ENCODE data around the gene RBMS3. TPM values are rescaled to one million over a fixed set of nuclear protein-coding genes. Genes with fewer than 3 reads are reported as not detected.

The RBMS3 gene
- total and polyA plus RNA-seq, 2 experiments from 2014 or later: 3.2 to 7.4 TPM

DNA sequence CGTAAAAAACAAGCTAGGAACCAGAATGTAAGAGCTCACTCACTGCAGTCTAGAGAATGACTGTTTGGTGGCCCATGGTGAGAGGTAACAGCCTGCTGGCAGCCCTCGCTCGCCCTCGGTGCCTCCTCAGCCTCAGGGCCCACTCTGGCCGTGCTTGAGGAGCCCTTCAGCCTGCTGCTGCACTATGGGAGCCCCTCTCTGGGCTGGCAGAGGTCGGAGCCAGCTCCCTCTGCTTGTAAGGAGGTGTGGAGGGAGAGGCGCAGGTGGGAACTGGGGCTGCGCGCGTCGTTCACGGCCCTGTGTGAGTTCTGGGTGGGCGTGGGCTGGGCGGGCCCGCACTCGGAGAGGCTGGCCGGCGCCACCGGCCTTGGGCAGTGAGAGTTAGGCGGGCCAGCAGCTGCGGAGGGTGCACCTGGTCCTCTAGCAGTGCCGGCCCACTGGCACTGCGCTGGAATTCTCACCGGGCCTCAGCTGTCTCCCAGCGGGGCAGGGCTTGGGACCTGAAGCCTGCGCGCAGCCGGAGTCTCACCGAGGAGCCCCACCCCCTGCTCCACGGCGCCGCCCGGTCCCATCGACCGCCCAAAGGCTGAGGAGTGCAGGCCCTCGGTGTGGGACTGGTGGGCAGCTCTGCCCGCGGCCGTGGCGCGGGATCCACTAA, 420.6 kb downstream of the RBMS3 start (continued):
- TF ChIP-seq, protein P1, sequence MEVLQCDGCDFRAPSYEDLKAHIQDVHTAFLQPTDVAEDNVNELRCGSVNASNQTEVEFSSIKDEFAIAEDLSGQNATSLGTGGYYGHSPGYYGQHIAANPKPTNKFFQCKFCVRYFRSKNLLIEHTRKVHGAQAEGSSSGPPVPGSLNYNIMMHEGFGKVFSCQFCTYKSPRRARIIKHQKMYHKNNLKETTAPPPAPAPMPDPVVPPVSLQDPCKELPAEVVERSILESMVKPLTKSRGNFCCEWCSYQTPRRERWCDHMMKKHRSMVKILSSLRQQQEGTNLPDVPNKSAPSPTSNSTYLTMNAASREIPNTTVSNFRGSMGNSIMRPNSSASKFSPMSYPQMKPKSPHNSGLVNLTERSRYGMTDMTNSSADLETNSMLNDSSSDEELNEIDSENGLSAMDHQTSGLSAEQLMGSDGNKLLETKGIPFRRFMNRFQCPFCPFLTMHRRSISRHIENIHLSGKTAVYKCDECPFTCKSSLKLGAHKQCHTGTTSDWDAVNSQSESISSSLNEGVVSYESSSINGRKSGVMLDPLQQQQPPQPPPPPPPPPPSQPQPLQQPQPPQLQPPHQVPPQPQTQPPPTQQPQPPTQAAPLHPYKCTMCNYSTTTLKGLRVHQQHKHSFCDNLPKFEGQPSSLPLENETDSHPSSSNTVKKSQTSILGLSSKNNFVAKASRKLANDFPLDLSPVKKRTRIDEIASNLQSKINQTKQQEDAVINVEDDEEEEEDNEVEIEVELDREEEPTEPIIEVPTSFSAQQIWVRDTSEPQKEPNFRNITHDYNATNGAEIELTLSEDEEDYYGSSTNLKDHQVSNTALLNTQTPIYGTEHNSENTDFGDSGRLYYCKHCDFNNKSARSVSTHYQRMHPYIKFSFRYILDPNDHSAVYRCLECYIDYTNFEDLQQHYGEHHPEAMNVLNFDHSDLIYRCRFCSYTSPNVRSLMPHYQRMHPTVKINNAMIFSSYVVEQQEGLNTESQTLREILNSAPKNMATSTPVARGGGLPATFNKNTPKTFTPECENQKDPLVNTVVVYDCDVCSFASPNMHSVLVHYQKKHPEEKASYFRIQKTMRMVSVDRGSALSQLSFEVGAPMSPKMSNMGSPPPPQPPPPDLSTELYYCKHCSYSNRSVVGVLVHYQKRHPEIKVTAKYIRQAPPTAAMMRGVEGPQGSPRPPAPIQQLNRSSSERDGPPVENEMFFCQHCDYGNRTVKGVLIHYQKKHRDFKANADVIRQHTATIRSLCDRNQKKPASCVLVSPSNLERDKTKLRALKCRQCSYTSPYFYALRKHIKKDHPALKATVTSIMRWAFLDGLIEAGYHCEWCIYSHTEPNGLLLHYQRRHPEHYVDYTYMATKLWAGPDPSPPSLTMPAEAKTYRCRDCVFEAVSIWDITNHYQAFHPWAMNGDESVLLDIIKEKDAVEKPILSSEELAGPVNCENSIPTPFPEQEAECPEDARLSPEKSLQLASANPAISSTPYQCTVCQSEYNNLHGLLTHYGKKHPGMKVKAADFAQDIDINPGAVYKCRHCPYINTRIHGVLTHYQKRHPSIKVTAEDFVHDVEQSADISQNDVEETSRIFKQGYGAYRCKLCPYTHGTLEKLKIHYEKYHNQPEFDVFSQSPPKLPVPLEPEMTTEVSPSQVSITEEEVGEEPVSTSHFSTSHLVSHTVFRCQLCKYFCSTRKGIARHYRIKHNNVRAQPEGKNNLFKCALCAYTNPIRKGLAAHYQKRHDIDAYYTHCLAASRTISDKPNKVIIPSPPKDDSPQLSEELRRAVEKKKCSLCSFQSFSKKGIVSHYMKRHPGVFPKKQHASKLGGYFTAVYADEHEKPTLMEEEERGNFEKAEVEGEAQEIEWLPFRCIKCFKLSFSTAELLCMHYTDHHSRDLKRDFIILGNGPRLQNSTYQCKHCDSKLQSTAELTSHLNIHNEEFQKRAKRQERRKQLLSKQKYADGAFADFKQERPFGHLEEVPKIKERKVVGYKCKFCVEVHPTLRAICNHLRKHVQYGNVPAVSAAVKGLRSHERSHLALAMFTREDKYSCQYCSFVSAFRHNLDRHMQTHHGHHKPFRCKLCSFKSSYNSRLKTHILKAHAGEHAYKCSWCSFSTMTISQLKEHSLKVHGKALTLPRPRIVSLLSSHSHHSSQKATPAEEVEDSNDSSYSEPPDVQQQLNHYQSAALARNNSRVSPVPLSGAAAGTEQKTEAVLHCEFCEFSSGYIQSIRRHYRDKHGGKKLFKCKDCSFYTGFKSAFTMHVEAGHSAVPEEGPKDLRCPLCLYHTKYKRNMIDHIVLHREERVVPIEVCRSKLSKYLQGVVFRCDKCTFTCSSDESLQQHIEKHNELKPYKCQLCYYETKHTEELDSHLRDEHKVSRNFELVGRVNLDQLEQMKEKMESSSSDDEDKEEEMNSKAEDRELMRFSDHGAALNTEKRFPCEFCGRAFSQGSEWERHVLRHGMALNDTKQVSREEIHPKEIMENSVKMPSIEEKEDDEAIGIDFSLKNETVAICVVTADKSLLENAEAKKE (CRISPR knock-in tag; IDR thresholded peaks at IDR 0.05): no peak
- TF ChIP-seq ZNF114 (CRISPR knock-in tag; IDR thresholded peaks at IDR 0.05) (no peak), ZNF331 (CRISPR knock-in tag; IDR thresholded peaks at IDR 0.05; ENCODE audit: low read depth) (no peak)

DNA sequence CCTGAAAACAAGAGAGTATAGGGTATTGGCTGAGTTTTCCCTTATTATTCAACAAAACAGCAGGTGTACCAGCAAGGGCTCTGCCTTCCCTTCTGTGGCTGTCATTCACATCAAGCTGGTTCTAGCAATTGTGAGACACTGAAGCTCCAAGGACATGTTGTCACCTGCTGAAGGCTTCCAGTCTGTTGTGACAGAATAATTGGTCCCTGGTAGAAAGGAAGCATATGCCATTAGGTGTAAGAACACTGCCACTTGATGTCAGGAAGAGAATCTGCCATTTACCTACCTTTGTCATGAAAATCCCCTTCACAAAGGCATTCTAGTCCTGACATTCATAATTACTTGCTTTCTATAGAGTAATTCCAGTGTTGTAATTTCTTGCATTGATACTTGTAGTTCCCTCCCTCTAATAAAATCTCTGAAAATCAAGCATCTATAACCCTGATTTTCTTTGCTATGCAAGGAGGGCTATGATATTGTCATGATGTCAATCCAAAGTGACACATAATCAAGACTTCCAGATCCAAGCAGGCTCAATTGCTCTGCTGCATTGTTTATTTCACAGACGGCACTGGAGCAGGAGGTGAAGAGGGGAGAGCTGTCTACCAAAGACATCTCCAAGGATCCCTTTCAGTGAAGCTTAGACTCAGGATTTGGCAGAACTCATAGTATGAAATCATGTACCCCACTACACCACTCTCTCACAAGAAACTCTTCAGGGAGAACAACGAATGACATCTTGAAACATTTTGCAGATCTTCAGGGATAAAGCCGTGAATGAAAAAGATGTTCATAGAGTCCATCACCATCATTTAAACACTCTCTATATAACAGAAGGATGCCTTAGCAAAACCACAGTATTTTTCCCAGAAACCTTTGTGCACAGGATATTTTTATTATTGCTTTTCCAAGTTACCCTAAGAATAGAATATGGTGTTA, 425.3 kb downstream of the RBMS3 start:
- no peak for DNase-seq (ENCODE audit: low spot score)
- no peaks in the 10 kb centered on the region for H3K9me2 ChIP-seq (ENCODE audit: insufficient read depth)
- no peaks in the 10 kb centered on the region for H3F3A ChIP-seq (replicated peaks; ENCODE audit: low read depth)
- H3K36me3 Mint-ChIP-seq (ENCODE audit: low read depth): peaks cover 6% of the 10 kb centered on the region; the same call in 1 of the 3 replicates
- no peaks in the 10 kb centered on the region for H4K20me1 ChIP-seq (replicated peaks; ENCODE audit: insufficient read depth)
- H3K4me1 ChIP-seq (ENCODE audit: insufficient read depth): peaks cover 17% of the 10 kb centered on the region
- no peak overlapping the region for H3K4me3 ChIP-seq
- H3K36me3 ChIP-seq (ENCODE audit: insufficient read depth): no peaks in the 10 kb centered on the region
- TF ChIP-seq, protein P2, sequence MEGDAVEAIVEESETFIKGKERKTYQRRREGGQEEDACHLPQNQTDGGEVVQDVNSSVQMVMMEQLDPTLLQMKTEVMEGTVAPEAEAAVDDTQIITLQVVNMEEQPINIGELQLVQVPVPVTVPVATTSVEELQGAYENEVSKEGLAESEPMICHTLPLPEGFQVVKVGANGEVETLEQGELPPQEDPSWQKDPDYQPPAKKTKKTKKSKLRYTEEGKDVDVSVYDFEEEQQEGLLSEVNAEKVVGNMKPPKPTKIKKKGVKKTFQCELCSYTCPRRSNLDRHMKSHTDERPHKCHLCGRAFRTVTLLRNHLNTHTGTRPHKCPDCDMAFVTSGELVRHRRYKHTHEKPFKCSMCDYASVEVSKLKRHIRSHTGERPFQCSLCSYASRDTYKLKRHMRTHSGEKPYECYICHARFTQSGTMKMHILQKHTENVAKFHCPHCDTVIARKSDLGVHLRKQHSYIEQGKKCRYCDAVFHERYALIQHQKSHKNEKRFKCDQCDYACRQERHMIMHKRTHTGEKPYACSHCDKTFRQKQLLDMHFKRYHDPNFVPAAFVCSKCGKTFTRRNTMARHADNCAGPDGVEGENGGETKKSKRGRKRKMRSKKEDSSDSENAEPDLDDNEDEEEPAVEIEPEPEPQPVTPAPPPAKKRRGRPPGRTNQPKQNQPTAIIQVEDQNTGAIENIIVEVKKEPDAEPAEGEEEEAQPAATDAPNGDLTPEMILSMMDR (conservative IDR thresholded peaks at IDR 0.05; ENCODE audit: low read depth in 2 of 2): peak in 1 of 2 experiments; percentile 36; a peak in 2 of 4 replicates
- no peak for TF ChIP-seq EZH2phosphoT487 (IDR thresholded peaks at IDR 0.05; ENCODE audit: unreplicated experiment)
- no peaks in the 10 kb centered on the region for H3K27me3 ChIP-seq (ENCODE audit: insufficient read depth)
- no peak for ATAC-seq
- peaks cover 2% of the 10 kb centered on the region for H3K27me3 Mint-ChIP-seq (ENCODE audit: insufficient read depth, low read depth, poor library complexity)
- H3K4me3 Mint-ChIP-seq: no peak overlapping the region
- no peak overlapping the region for H2AFZ ChIP-seq
- no peak overlapping the region for H3K27ac Mint-ChIP-seq
- no peak overlapping the region for H3K4me2 ChIP-seq
- peaks cover 9% of the 10 kb centered on the region for H3K9me3 Mint-ChIP-seq
- no peak overlapping the region for H3K27ac ChIP-seq (ENCODE audit: low read depth)
- no peaks in the 10 kb centered on the region for H3K79me2 ChIP-seq (replicated peaks; ENCODE audit: insufficient read depth)
- H3K4me1 Mint-ChIP-seq: peaks cover 16% of the 10 kb centered on the region
